WTC11 (cell line): ENCODE results near the gene P2RX2. TPM values are rescaled to one million over a fixed set of nuclear protein-coding genes. Genes with fewer than 3 reads are reported as not detected.

Experiments used
- ATAC-seq: fragments of 200-7000 bp; cut with Tn5 transposase; 2 replicates; pipeline ENCODE4 v1.10.0; 2021; ENCODE audit warnings: mild to moderate bottlenecking, moderate library complexity
- CTCF ChIA-PET: fragments of 300-600 bp; sonication (Branson Sonifier 250); formaldehyde crosslinking; loops from one replicate; lab custom pipeline; 2021; ENCODE audit warnings: antibody characterized with exemption; lab: Charles Lee
- POLR2A ChIA-PET: fragments of 350-600 bp; sonication (Branson Sonifier 250); formaldehyde crosslinking; loops from one replicate; lab custom pipeline; 2021; ENCODE audit warnings: antibody characterized with exemption; lab: Charles Lee
- DNase-seq: peaks from one replicate; pipeline ENCODE4 v3.0.0; 2021; ENCODE audit warnings: low spot score
- H3K27ac Mint-ChIP-seq: 2 replicates; pipeline ENCODE4 v1.8.0; 2021; ENCODE audit warnings: mixed read lengths
- H3K27me3 Mint-ChIP-seq: 2 replicates; pipeline ENCODE4 v1.8.0; 2021; ENCODE audit warnings: low read depth, mild to moderate bottlenecking, moderate library complexity, mixed read lengths
- H3K36me3 Mint-ChIP-seq: 2 replicates; pipeline ENCODE4 v1.8.0; 2021; ENCODE audit warnings: mixed read lengths
- H3K4me1 Mint-ChIP-seq: 2 replicates; pipeline ENCODE4 v1.8.0; 2022; ENCODE audit warnings: mixed read lengths
- H3K4me3 Mint-ChIP-seq: 2 replicates; pipeline ENCODE4 v1.8.0; 2021; ENCODE audit warnings: mild to moderate bottlenecking, moderate library complexity, mixed read lengths
- H3K9me3 Mint-ChIP-seq: 2 replicates; pipeline ENCODE4 v1.8.0; 2021; ENCODE audit warnings: mixed read lengths
- FOXJ3 ChIP-seq: sonication (generic); formaldehyde crosslinking; IDR thresholded peaks from 2 replicates; pipeline ENCODE4 v1.9.0; 2021; ENCODE audit warnings: missing genetic modification reagents, mild to moderate bottlenecking, borderline replicate concordance
- SMAD3 ChIP-seq: sonication (generic); formaldehyde crosslinking; IDR thresholded peaks from 2 replicates; pipeline ENCODE4 v1.8.0; 2022; ENCODE audit warnings: missing genetic modification reagents, mild to moderate bottlenecking, borderline replicate concordance
- SMAD4 ChIP-seq: sonication (generic); formaldehyde crosslinking; IDR thresholded peaks from 2 replicates; pipeline ENCODE4 v1.8.0; 2022; ENCODE audit warnings: mild to moderate bottlenecking, missing genetic modification reagents
- TCF7 ChIP-seq: sonication (generic); formaldehyde crosslinking; IDR thresholded peaks from 2 replicates; pipeline ENCODE4 v1.8.0; 2022; ENCODE audit warnings: mild to moderate bottlenecking, low read depth, missing genetic modification reagents, moderate library complexity
- TEAD4 ChIP-seq: sonication (generic); formaldehyde crosslinking; IDR thresholded peaks from 2 replicates; pipeline ENCODE4 v1.8.0; 2022; ENCODE audit warnings: mild to moderate bottlenecking, missing genetic modification reagents
- ZBTB21 ChIP-seq: sonication (generic); formaldehyde crosslinking; IDR thresholded peaks from 2 replicates; pipeline ENCODE4 v1.8.1; 2023; ENCODE audit warnings: mild to moderate bottlenecking, missing genetic modification reagents, borderline replicate concordance
- ZNF423 ChIP-seq: fragments of 250-450 bp; sonication (Bioruptor Pico); IDR thresholded peaks from 2 replicates; pipeline ENCODE4 v2.1.2; 2022; ENCODE audit warnings: mild to moderate bottlenecking, moderate library complexity
- microRNA-seq: library from miRNA; unstranded; fragments of <30 nt; microRNA quantifications from one replicate; pipeline ENCODE4 v1.2.0, GENCODE V29; 2022; ENCODE audit warnings: borderline number of aligned reads
- total RNA-seq: library from RNA; stranded (reverse); gene quantifications from 3 replicates; pipeline ENCODE4 v1.2.3, GENCODE V29; 2021
- TF ChIP-seq, protein P1 (sequence below): fragments of 250-450 bp; sonication (Bioruptor Pico); IDR thresholded peaks from 2 replicates; pipeline ENCODE4 v1.9.0; 2021; ENCODE audit warnings: moderate library complexity, mild to moderate bottlenecking, inconsistent platforms, borderline replicate concordance

P2RX2 gene
- total RNA-seq, 1 experiment from 2014 or later: 2.1 TPM

- no peak for TF ChIP-seq ZBTB21
- TF ChIP-seq TCF7 (CRISPR knock-in tag): no peak
These were observed 49.9 kb downstream of the P2RX2 start (continued) for GRCh38 chr12:132668191-132669088.

GRCh38 chr12:132669166-132669879 lies 50.7 kb downstream of the P2RX2 start:
- POLR2A ChIA-PET: no interaction called here
- CTCF ChIA-PET: no interaction called here
- TF ChIP-seq, protein P1, sequence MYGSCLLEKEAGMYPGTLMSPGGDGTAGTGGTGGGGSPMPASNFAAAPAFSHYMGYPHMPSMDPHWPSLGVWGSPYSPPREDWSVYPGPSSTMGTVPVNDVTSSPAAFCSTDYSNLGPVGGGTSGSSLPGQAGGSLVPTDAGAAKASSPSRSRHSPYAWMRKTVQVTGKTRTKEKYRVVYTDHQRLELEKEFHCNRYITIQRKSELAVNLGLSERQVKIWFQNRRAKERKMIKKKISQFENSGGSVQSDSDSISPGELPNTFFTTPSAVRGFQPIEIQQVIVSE (CRISPR knock-in tag): no peak
- TF ChIP-seq TEAD4 (CRISPR knock-in tag): no peak
- no peak for TF ChIP-seq SMAD4
- TF ChIP-seq SMAD3 (CRISPR knock-in tag): no peak
- no peak for TF ChIP-seq ZNF423 (CRISPR knock-in tag)
- no peak for TF ChIP-seq FOXJ3
- Mint-ChIP-seq H3K27me3 (no peaks in the 10 kb centered on the region), H3K4me3 (no peak overlapping the region), H3K4me1 (no peaks in the 10 kb centered on the region), H3K27ac (no peak overlapping the region), H3K36me3 (peaks cover 81% of the 10 kb centered on the region), H3K9me3 (no peaks in the 10 kb centered on the region)
- no peak for DNase-seq
- no peak for ATAC-seq

Small RNAs within 50 kb of the gene (microRNA-seq; reads per million reads assigned to microRNA genes)
- gene MIR6763: 9.4 reads per million, percentile 25 among the genes with 10 or more reads in this experiment

Other genes starting within 250 kb of the P2RX2 start
- 120 to 129 TPM (median 126 TPM) in 3 replicates for gene FBRSL1, start 128.6 kb upstream of the P2RX2 start, total RNA-seq
- gene LRCOL1, start 8.2 kb upstream of the P2RX2 start, total RNA-seq: 0.24 TPM in 1 of 3 replicates, not detected in the others
- gene POLE, start 68.6 kb downstream of the P2RX2 start, total RNA-seq: 120 to 144 TPM (median 126 TPM) in 3 replicates
- 12.0 to 13.2 TPM (median 12.6 TPM) in 3 replicates for gene PXMP2, start 68.8 kb downstream of the P2RX2 start, total RNA-seq
- 76.8 to 89.7 TPM (median 81.0 TPM) in 3 replicates for gene PGAM5, start 92.1 kb downstream of the P2RX2 start, total RNA-seq
- gene ANKLE2, start 143.1 kb downstream of the P2RX2 start, total RNA-seq: 50.3 to 63.8 TPM (median 50.6 TPM) in 3 replicates
- gene GOLGA3, start 210.1 kb downstream of the P2RX2 start, total RNA-seq: 36.8 to 47.8 TPM (median 39.6 TPM) in 3 replicates